B cell (primary cell): ENCODE results near the gene TSPAN14. TPM values are rescaled to one million over a fixed set of nuclear protein-coding genes. Genes with fewer than 3 reads are reported as not detected.

Experiments used
- ATAC-seq: fragments of 200-7000 bp; cut with Tn5 transposase; one replicate; pipeline ENCODE4 v1.10.0; 2021; ENCODE audit warnings: low read depth, mild to moderate bottlenecking, moderate number of reproducible peaks, moderate library complexity
- CTCF ChIA-PET: fragments of 350-600 bp; sonication (Branson Sonifier 250); formaldehyde crosslinking; loops from one replicate; lab custom pipeline; 2021; ENCODE audit warnings: antibody characterized with exemption, inconsistent platforms; lab: Charles Lee
- POLR2A ChIA-PET: fragments of 350-600 bp; sonication (Branson Sonifier 250); formaldehyde crosslinking; loops from one replicate; lab custom pipeline; 2021; ENCODE audit warnings: antibody characterized with exemption; lab: Charles Lee
- DNase-seq: peaks from one replicate; pipeline ENCODE4 v3.0.0; 2013
- H2AFZ ChIP-seq: 2 replicates; pipeline ENCODE4 v1.6.1; 2012; ENCODE audit warnings: mild to moderate bottlenecking, low read depth, low read length; ENCODE audit not compliant: insufficient read depth, poor library complexity, severe bottlenecking
- H3K27ac ChIP-seq, 2 donors: 1 replicate in 1 of 2; 2 replicates in 1 of 2; pipeline ENCODE4 v1.5.1; 2012 to 2013; ENCODE audit warnings: low read length in 2 of 2, mild to moderate bottlenecking in 2 of 2, moderate library complexity in 1 of 2
- H3K27me3 ChIP-seq, 4 experiments: fragments of 200-600 bp in 1 of 4; sonication (generic) in 1 of 4; replicated peaks in 1 of 4; 1 replicate in 2 of 4; 2 replicates in 2 of 4; pipeline versions ENCODE4 v1.6.1 to v1.7.0; 2013 to 2016; ENCODE audit warnings: low read length in 3 of 4, mild to moderate bottlenecking in 2 of 4, mixed read lengths in 1 of 4, moderate library complexity in 1 of 4; ENCODE audit not compliant: insufficient read depth in 4 of 4, control insufficient read depth in 3 of 4; ENCODE audit errors: control extremely low read depth in 1 of 4
- H3K36me3 ChIP-seq, 2 experiments: replicated peaks in 1 of 2; 1 replicate in 1 of 2; 2 replicates in 1 of 2; pipeline versions ENCODE4 v1.6.1 to v1.7.1; 2013; ENCODE audit warnings: low read length in 1 of 2; ENCODE audit not compliant: insufficient read depth in 2 of 2, control insufficient read depth in 1 of 2; ENCODE audit errors: control extremely low read depth in 1 of 2, extremely low read depth in 1 of 2
- H3K4me1 ChIP-seq, 2 donors: fragments of 200-600 bp in 1 of 2; sonication (generic) in 1 of 2; 1 replicate in 1 of 2; 2 replicates in 1 of 2; pipeline versions ENCODE4 v1.5.1 to v1.6.1; 2013 to 2017; ENCODE audit warnings: low read length in 2 of 2; ENCODE audit not compliant: control insufficient read depth in 2 of 2, insufficient read depth in 2 of 2
- H3K4me2 ChIP-seq: replicated peaks from 2 replicates; pipeline ENCODE3; 2012; ENCODE audit warnings: mild to moderate bottlenecking, low read depth, low read length; ENCODE audit not compliant: poor library complexity, severe bottlenecking
- H3K4me3 ChIP-seq, 5 experiments: fragments of 200-600 bp in 1 of 5; sonication (generic) in 1 of 5; 1 replicate in 3 of 5; 2 replicates in 2 of 5; pipeline versions ENCODE4 v1.5.1 to v1.7.0; 2011 to 2016; ENCODE audit warnings: low read length in 4 of 5, mild to moderate bottlenecking in 4 of 5, low read depth in 2 of 5, control low read depth in 1 of 5, moderate library complexity in 1 of 5; ENCODE audit not compliant: insufficient read depth in 1 of 5; ENCODE audit errors: control extremely low read depth in 1 of 5, extremely low read depth in 1 of 5
- H3K79me2 ChIP-seq: fragments of 200-600 bp; sonication (generic); one replicate; pipeline ENCODE4 v1.6.0; 2016; ENCODE audit warnings: low read length; ENCODE audit not compliant: control insufficient read depth, insufficient read depth
- H3K9ac ChIP-seq: fragments of 200-600 bp; sonication (generic); 2 replicates; pipeline ENCODE4 v1.6.1; 2017; ENCODE audit warnings: mild to moderate bottlenecking, low read length, moderate library complexity
- H3K9me3 ChIP-seq, 3 donors: one replicate each; pipeline versions ENCODE4 v1.6.1 to v1.7.1; 2013; ENCODE audit warnings: low read length in 2 of 3; ENCODE audit not compliant: control insufficient read depth in 2 of 3, insufficient read depth in 1 of 3; ENCODE audit errors: control extremely low read depth in 1 of 3
- H4K20me1 ChIP-seq: 2 replicates; pipeline ENCODE4 v1.6.0; 2012; ENCODE audit warnings: mild to moderate bottlenecking, low read length; ENCODE audit not compliant: insufficient read depth, control insufficient read depth, poor library complexity, severe bottlenecking
- H3K27ac Mint-ChIP-seq: one replicate; pipeline ENCODE4 v1.8.0; 2021; ENCODE audit warnings: mixed read lengths
- H3K27me3 Mint-ChIP-seq: one replicate; pipeline ENCODE4 v1.8.0; 2021; ENCODE audit warnings: mixed read lengths
- H3K4me1 Mint-ChIP-seq: one replicate; pipeline ENCODE4 v1.8.0; 2021; ENCODE audit warnings: mixed read lengths
- H3K4me3 Mint-ChIP-seq: one replicate; pipeline ENCODE4 v1.8.0; 2021; ENCODE audit warnings: mixed read lengths
- H3K9me3 Mint-ChIP-seq: one replicate; pipeline ENCODE4 v1.8.0; 2022; ENCODE audit warnings: mixed read lengths; ENCODE audit not compliant: insufficient read depth
- CTCF ChIP-seq: fragments of 200-600 bp; IDR thresholded peaks from one replicate; pipeline ENCODE4 v1.8.0; 2022; ENCODE audit warnings: antibody characterized with exemption, mild to moderate bottlenecking
- EZH2 ChIP-seq: IDR thresholded peaks from 2 replicates; pipeline ENCODE4 v1.6.1; 2012; ENCODE audit warnings: borderline replicate concordance, low read depth, mild to moderate bottlenecking, moderate library complexity, low read length; ENCODE audit not compliant: insufficient read depth, poor library complexity, severe bottlenecking
- WGBS: methylation state at CpG from one replicate; pipeline ENCODE4 v1.1.5; 2013; ENCODE audit warnings: missing lambda C conversion rate; ENCODE audit not compliant: insufficient coverage; 5-methylcytosine and 5-hydroxymethylcytosine counted together
- intact Hi-C: fragments of 100-400 bp; cut with micrococcal nuclease; formaldehyde crosslinking; loops from one replicate; pipeline ENCODE4 v1.10.0; 2022
- polyA plus RNA-seq: library from polyadenylated mRNA; depleted of rRNA; stranded (reverse); fragments of >200 nt; gene quantifications from 2 replicates; pipeline ENCODE4 v1.2.3, GENCODE V29; 2012
- total RNA-seq, 2 donors: library from RNA; stranded (reverse); fragments of 120-200 nt in 1 of 2; gene quantifications; 1 replicate in 1 of 2; 2 replicates in 1 of 2; pipeline versions ENCODE4 v1.2.3 to v1.2.4, GENCODE V29; 2013 to 2022

TSPAN14 gene
- total and polyA plus RNA-seq, 2 donors (not counting 1 experiment from before 2014, with no cell fraction given), result 27.8 to 55.3 TPM

DNA sequence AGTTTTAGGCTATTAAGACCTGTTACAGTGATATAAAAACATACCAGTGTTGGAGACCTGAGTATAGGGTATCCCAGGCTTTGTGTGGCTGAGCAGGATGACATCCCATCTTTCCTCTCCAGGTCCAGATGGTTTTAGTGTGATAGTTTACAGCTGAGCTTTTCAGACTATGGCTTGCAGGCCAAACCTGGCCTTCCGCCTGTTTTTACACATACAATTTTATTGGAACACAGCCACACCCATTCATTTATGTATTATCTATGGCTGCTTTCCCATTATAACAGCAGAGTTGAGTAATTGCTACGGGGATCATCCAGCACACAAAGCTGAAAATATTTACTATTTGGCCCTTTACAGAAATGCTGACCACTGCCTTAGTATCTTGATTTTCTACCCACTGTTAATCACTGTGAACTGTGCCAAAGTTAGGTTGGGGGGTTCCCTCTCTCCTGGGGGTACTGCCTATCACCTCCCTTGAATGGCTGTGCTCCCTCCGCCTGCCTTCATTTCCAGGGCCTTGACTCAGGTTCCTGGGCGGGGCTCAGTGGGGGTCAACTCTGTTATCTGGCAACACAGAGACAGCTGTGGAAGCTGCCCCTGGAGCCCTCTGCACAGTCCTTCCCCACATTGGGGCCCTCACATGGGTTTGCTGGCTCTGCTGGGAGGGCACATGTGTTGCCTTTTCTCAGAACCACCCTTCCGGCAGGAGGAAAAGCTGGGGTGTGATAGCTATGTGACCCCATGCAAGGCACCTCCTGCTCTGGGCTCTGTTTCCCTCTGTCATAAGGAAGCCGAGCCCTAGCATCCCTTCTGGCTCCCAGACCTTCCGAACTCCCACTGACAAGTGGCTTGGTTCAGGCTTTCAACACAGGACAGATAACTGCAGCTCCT, 43.3 kb downstream of the TSPAN14 start:
- H3K27me3 Mint-ChIP-seq, result no peaks in the 10 kb centered on the region
- DNase-seq (no peak), ATAC-seq (no peak)
- Histone ChIP-seq H3K27ac (no peak overlapping the region), H3K9me3 (peaks cover 0 to 5% (median 5%) of the 10 kb centered on the region in 3 donors), H3K36me3 (peaks cover 0 to 10% of the 10 kb centered on the region in 2 experiments), H3K4me3 (no peak overlapping the region), H3K27me3 (no peaks in the 10 kb centered on the region), H3K9ac (no peak overlapping the region), H4K20me1 (peaks cover 5% of the 10 kb centered on the region), H3K4me1 (peaks cover 47 to 68% of the 10 kb centered on the region in 2 donors), H3K4me2 (no peak overlapping the region), H3K79me2 (peaks cover 58% of the 10 kb centered on the region), H2AFZ (no peak overlapping the region)
- no peak overlapping the region for H3K27ac Mint-ChIP-seq
- peaks cover 65% of the 10 kb centered on the region for H3K4me1 Mint-ChIP-seq
- peaks cover 5% of the 10 kb centered on the region for H3K9me3 Mint-ChIP-seq
- TF ChIP-seq CTCF, result no peak
- TF ChIP-seq EZH2, result no peak
- ChIA-PET CTCF (interaction anchor here (0.6 to 17.9 kb wide), 5 partner anchors 8 to 116 kb away, joined by 3 to 500 read pairs (median 6); no protein-coding TSS in a partner anchor), POLR2A (no interaction called here)
- 89% methylated on average over 5 of the region's 7 CpGs for WGBS
- no peak overlapping the region for H3K4me3 Mint-ChIP-seq
- intact Hi-C loops, result no loop called here
